PC-3 (cell line): Measurements from ENCODE around the gene OPRD1. TPM values are rescaled to one million over a fixed set of nuclear protein-coding genes. Genes with fewer than 3 reads are reported as not detected.

Source experiments
- ATAC-seq: fragments of 200-7000 bp; cut with Tn5 transposase; 2 replicates; pipeline ENCODE4 v1.9.1; 2020; ENCODE audit warnings: mild to moderate bottlenecking, moderate library complexity
- BruUV-seq: library from RNA; stranded (reverse); fragments of 400-500 nt; replicated peaks from 2 replicates; lab custom pipeline; 2021; lab: Mats Ljungman, UMichigan
- CTCF ChIA-PET: fragments of 300-600 bp; sonication (Branson Sonifier 250); formaldehyde crosslinking; loops from one replicate; lab custom pipeline; 2022; ENCODE audit warnings: antibody characterized with exemption; lab: Charles Lee
- POLR2A ChIA-PET: fragments of 300-600 bp; sonication (Branson Sonifier 250); formaldehyde crosslinking; loops from one replicate; lab custom pipeline; 2022; ENCODE audit warnings: antibody characterized with exemption; ENCODE audit not compliant: unreplicated experiment; lab: Charles Lee
- DNase-seq: peaks from one replicate; pipeline ENCODE4 v3.0.0-alpha.2; 2015
- H2AFZ ChIP-seq: fragments of 300-600 bp; sonication (generic); 2 replicates; pipeline ENCODE4 v1.6.0; 2016; ENCODE audit warnings: antibody characterized with exemption, low read length
- H3F3A ChIP-seq: fragments of 300-600 bp; sonication (generic); one replicate; pipeline ENCODE4 v1.6.0; 2017; ENCODE audit warnings: antibody characterized with exemption, low read length, control low read depth, mild to moderate bottlenecking; ENCODE audit not compliant: unreplicated experiment
- H3K27ac ChIP-seq: fragments of 300-600 bp; sonication (generic); 2 replicates; pipeline ENCODE4 v1.5.1; 2016; ENCODE audit warnings: mild to moderate bottlenecking, low read length
- H3K27me3 ChIP-seq: fragments of 300-600 bp; sonication (generic); 2 replicates; pipeline ENCODE4 v1.6.1; 2016; ENCODE audit warnings: low read length, mixed read lengths
- H3K36me3 ChIP-seq: fragments of 300-600 bp; sonication (generic); 2 replicates; pipeline ENCODE4 v1.6.1; 2016; ENCODE audit warnings: low read depth, mixed run types, low read length, mixed read lengths
- H3K4me1 ChIP-seq: fragments of 300-600 bp; sonication (generic); 2 replicates; pipeline ENCODE4 v1.5.1; 2016; ENCODE audit warnings: low read length; ENCODE audit not compliant: insufficient read depth
- H3K4me2 ChIP-seq: fragments of 300-600 bp; sonication (generic); 2 replicates; pipeline ENCODE4 v1.6.0; 2016; ENCODE audit warnings: low read length
- H3K4me3 ChIP-seq: fragments of 300-600 bp; sonication (generic); 2 replicates; pipeline ENCODE4 v1.5.1; 2016; ENCODE audit warnings: mild to moderate bottlenecking, low read length, mixed read lengths
- H3K79me2 ChIP-seq: fragments of 300-600 bp; sonication (generic); 2 replicates; pipeline ENCODE4 v1.6.1; 2017; ENCODE audit warnings: low read length, mixed read lengths
- H3K9ac ChIP-seq: fragments of 300-600 bp; sonication (generic); 2 replicates; pipeline ENCODE4 v1.6.0; 2016; ENCODE audit warnings: mild to moderate bottlenecking, low read length
- H3K9me2 ChIP-seq: fragments of 300-600 bp; sonication (generic); replicated peaks from 2 replicates; pipeline ENCODE4 v1.6.1; 2016; ENCODE audit warnings: mixed run types, low read length, mixed read lengths
- H3K9me3 ChIP-seq: fragments of 300-600 bp; sonication (generic); 2 replicates; pipeline ENCODE4 v1.6.1; 2016; ENCODE audit warnings: low read length, mixed read lengths
- H4K20me1 ChIP-seq: fragments of 300-600 bp; sonication (generic); 2 replicates; pipeline ENCODE4 v1.6.1; 2016; ENCODE audit warnings: low read length, mixed read lengths
- EZH2 ChIP-seq: fragments of 300-600 bp; sonication (generic); IDR thresholded peaks from one replicate; pipeline ENCODE4 v1.6.1; 2017; ENCODE audit warnings: antibody characterized with exemption, mild to moderate bottlenecking, low read length; ENCODE audit not compliant: unreplicated experiment
- EZH2phosphoT487 ChIP-seq: fragments of 300-600 bp; sonication (generic); IDR thresholded peaks from 2 replicates; pipeline ENCODE4 v1.6.1; 2018; ENCODE audit warnings: mild to moderate bottlenecking, antibody characterized with exemption, low read length, borderline replicate concordance
- intact Hi-C: fragments of 100-400 bp; cut with micrococcal nuclease; formaldehyde crosslinking; loops from 2 replicates; pipeline ENCODE4 v1.9.0; 2023
- total RNA-seq: library from RNA; depleted of rRNA; stranded (reverse); fragments of >200 nt; gene quantifications from 2 replicates; pipeline ENCODE4 v1.2.3, GENCODE V29; 2014
- TF ChIP-seq, protein P1 (sequence below): fragments of 300-600 bp; sonication (generic); conservative IDR thresholded peaks from 2 replicates; pipeline ENCODE4 v1.5.1; 2017; ENCODE audit warnings: antibody characterized with exemption, low read depth, mild to moderate bottlenecking, low read length

OPRD1 gene
- total RNA-seq, 1 experiment from 2014 or later, result not detected

DNA sequence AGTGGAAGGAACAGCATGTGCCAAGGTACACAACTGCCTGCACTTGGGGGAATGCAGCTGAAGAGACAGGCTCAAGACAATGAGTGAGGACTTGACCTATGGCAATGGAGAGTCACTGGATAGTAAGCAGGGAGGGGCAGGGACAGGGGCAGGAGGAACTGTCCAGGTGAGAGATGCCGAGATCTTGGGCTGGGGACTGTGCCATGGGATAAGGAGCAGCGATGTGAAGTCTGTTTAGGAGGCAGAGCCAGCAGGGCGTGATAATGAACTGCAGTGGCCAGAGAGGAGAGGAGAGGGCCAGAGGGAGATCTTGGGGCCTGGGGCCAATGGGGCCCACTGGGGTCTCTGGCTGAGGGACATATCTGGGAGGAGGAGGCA, 84.6 kb downstream of the OPRD1 start:
- Histone ChIP-seq H3K36me3 (no peaks in the 10 kb centered on the region), H3K27me3 (no peaks in the 10 kb centered on the region), H3K27ac (no peak overlapping the region), H3K4me3 (no peak overlapping the region), H3K9me3 (no peaks in the 10 kb centered on the region), H3K4me1 (no peaks in the 10 kb centered on the region), H2AFZ (no peak overlapping the region), H3K9ac (no peak overlapping the region), H4K20me1 (no peaks in the 10 kb centered on the region), H3K9me2 (no peaks in the 10 kb centered on the region), H3K79me2 (no peaks in the 10 kb centered on the region), H3K4me2 (no peak overlapping the region), H3F3A (no peaks in the 10 kb centered on the region)
- CTCF ChIA-PET, result no interaction called here
- POLR2A ChIA-PET, result interaction anchor here (0.5 kb wide), 1 partner anchor 332 kb away, joined by 3 read pairs; no protein-coding TSS in a partner anchor
- intact Hi-C loops, result no loop called here
- ATAC-seq (no peak), DNase-seq (no peak)
- no TSS peak for BruUV-seq
- TF ChIP-seq, protein P1, sequence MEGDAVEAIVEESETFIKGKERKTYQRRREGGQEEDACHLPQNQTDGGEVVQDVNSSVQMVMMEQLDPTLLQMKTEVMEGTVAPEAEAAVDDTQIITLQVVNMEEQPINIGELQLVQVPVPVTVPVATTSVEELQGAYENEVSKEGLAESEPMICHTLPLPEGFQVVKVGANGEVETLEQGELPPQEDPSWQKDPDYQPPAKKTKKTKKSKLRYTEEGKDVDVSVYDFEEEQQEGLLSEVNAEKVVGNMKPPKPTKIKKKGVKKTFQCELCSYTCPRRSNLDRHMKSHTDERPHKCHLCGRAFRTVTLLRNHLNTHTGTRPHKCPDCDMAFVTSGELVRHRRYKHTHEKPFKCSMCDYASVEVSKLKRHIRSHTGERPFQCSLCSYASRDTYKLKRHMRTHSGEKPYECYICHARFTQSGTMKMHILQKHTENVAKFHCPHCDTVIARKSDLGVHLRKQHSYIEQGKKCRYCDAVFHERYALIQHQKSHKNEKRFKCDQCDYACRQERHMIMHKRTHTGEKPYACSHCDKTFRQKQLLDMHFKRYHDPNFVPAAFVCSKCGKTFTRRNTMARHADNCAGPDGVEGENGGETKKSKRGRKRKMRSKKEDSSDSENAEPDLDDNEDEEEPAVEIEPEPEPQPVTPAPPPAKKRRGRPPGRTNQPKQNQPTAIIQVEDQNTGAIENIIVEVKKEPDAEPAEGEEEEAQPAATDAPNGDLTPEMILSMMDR, result no peak
- TF ChIP-seq EZH2phosphoT487 (no peak), EZH2 (no peak)

GRCh38 chr1:28897789-28898188, 85.8 kb downstream of the OPRD1 start:
- no TSS peak for BruUV-seq
- CTCF ChIA-PET, result interaction anchor here (0.7 kb wide), 1 partner anchor 16 kb away, joined by 3 read pairs; no protein-coding TSS in a partner anchor
- POLR2A ChIA-PET, result no interaction called here

DNA sequence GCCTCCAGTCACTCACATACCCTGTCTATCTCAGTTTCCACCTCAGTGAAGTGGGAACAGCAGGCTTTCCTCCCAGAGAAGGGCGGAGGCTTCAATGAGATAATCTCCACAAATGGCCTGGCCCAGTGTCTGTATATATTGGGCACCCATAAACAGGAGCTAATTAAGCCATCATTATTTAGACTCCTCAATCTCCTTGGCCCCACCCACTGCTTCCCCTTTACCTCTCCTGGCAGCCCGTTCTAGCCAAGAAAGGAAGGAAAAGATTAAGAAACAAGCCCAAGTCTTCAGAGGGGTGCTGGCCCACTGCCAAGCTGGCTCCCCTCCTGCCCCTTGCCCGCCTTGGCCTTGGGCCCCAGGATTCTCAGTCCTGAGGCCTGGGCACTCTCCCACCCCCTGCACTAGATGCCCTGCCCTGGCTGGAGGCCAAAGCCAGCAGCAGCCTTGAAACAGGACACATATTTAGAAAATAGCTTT, 86.5 kb downstream of the OPRD1 start:
- Histone ChIP-seq H3K4me1 (no peaks in the 10 kb centered on the region), H3K79me2 (no peaks in the 10 kb centered on the region), H3K4me3 (no peak overlapping the region), H3K9me2 (no peaks in the 10 kb centered on the region), H3K9ac (no peak overlapping the region), H4K20me1 (no peaks in the 10 kb centered on the region), H2AFZ (no peak overlapping the region), H3K36me3 (no peaks in the 10 kb centered on the region), H3K4me2 (no peak overlapping the region), H3K9me3 (no peaks in the 10 kb centered on the region), H3K27me3 (no peaks in the 10 kb centered on the region), H3F3A (no peaks in the 10 kb centered on the region), H3K27ac (no peak overlapping the region)
- ChIA-PET CTCF (interaction anchor here (0.6 to 0.7 kb wide), 2 partner anchors 16 to 309 kb away, joined by 3 read pairs; no protein-coding TSS in a partner anchor), POLR2A (no interaction called here)
- DNase-seq (no peak), ATAC-seq (no peak)
- intact Hi-C loops, result no loop called here
- no TSS peak for BruUV-seq
- TF ChIP-seq, protein P1, result no peak
- TF ChIP-seq EZH2 (no peak), EZH2phosphoT487 (no peak)

More at GRCh38 chr1:28897789-28898188, 85.8 kb downstream of the OPRD1 start:
- ATAC-seq (no peak), DNase-seq (no peak)
- Histone ChIP-seq H3K79me2 (no peaks in the 10 kb centered on the region), H2AFZ (no peak overlapping the region), H3K9me2 (no peaks in the 10 kb centered on the region), H3K4me3 (no peak overlapping the region), H4K20me1 (no peaks in the 10 kb centered on the region), H3F3A (no peaks in the 10 kb centered on the region), H3K9me3 (no peaks in the 10 kb centered on the region), H3K4me1 (no peaks in the 10 kb centered on the region), H3K27ac (no peak overlapping the region), H3K36me3 (no peaks in the 10 kb centered on the region), H3K4me2 (no peak overlapping the region), H3K27me3 (no peaks in the 10 kb centered on the region), H3K9ac (no peak overlapping the region)
- TF ChIP-seq EZH2phosphoT487, result no peak
- no peak for TF ChIP-seq EZH2
- TF ChIP-seq, protein P1, result no peak
- intact Hi-C loops, result no loop called here
